Heart left ventricle (tissue), 16 donors: ENCODE results near the gene CLSTN2. TPM values are rescaled to one million over a fixed set of nuclear protein-coding genes. Genes with fewer than 3 reads are reported as not detected.
A peak's percentile ranks its signal among the peaks of the same experiment; 100 is the strongest.

ENCODE experiments used
- ATAC-seq, 4 donors: fragments of 200-7000 bp; cut with Tn5 transposase; one replicate each; pipeline ENCODE4 v1.9.1; 2020 to 2022; ENCODE audit warnings: moderate library complexity in 4 of 4, mild to moderate bottlenecking in 3 of 4, moderate number of reproducible peaks in 1 of 4
- DNase-seq, 5 donors: peaks; one replicate each; pipeline ENCODE4 v3.0.0-alpha.2; 2020
- H3K27ac ChIP-seq, 12 donors: fragments of 200-600 bp; sonication (generic) in 4 of 12; one replicate each; pipeline versions ENCODE4 v1.5.0 to v1.8.0; 2016 to 2022; ENCODE audit warnings: mild to moderate bottlenecking in 2 of 12
- H3K27me3 ChIP-seq, 9 donors: fragments of 200-600 bp; sonication (generic) in 2 of 9; one replicate each; pipeline versions ENCODE4 v1.5.1 to v1.8.0; 2016 to 2022; ENCODE audit warnings: mild to moderate bottlenecking in 3 of 9
- H3K36me3 ChIP-seq, 9 donors: fragments of 200-600 bp; sonication (generic) in 2 of 9; one replicate each; pipeline versions ENCODE4 v1.5.0 to v1.8.0; 2018 to 2022; ENCODE audit warnings: mild to moderate bottlenecking in 2 of 9
- H3K4me1 ChIP-seq, 12 donors: fragments of 200-600 bp; sonication (generic) in 4 of 12; one replicate each; pipeline versions ENCODE4 v1.5.0 to v1.8.0; 2016 to 2022; ENCODE audit warnings: mild to moderate bottlenecking in 3 of 12
- H3K4me3 ChIP-seq, 12 donors: fragments of 200-600 bp; sonication (generic) in 4 of 12; one replicate each; pipeline versions ENCODE4 v1.5.0 to v1.8.0; 2017 to 2022; ENCODE audit warnings: mild to moderate bottlenecking in 9 of 12, moderate library complexity in 4 of 12
- H3K9me3 ChIP-seq, 12 donors: fragments of 200-600 bp; sonication (generic) in 4 of 12; one replicate each; pipeline versions ENCODE4 v1.5.0 to v1.8.0; 2016 to 2022; ENCODE audit warnings: mild to moderate bottlenecking in 1 of 12
- POLR2A ChIP-seq, 2 donors: fragments of 450-650 bp; IDR thresholded peaks; one replicate each; pipeline ENCODE4 v1.6.1; 2017; ENCODE audit warnings: antibody characterized with exemption in 2 of 2, mild to moderate bottlenecking in 2 of 2, moderate library complexity in 2 of 2
- WGBS, 4 donors: extraction: QIAGEN DNeasy Blood & Tissue Kit in 2 of 4; methylation state at CpG; one replicate each; pipeline versions ENCODE4 v1.1.5 to v1.1.7; 2013 to 2018; 5-methylcytosine and 5-hydroxymethylcytosine counted together
- intact Hi-C, 10 donors: fragments of 100-400 bp; cut with DNase I; formaldehyde crosslinking; loops; one replicate each; pipeline versions ENCODE4 v1.11.1 to v1.14.2; 2022
- polyA plus RNA-seq, 2 donors: library from polyadenylated mRNA; stranded (reverse); fragments of 200-250 nt; gene quantifications; one replicate each; pipeline ENCODE4 v1.2.3, GENCODE V29; 2013
- total RNA-seq, 9 donors: library from RNA; depleted of rRNA in 2 of 9; stranded (reverse); fragments of >200 nt in 2 of 9; fragmentation: NEBNext Ultra II Directional in 3 of 9; extraction: Animal tissue kit (Norgen Biotek cat#: 25700) in 3 of 9; gene quantifications; one replicate each; pipeline versions ENCODE4 v1.1.0 to v1.2.4, GENCODE V29; 2016 to 2023
- TF ChIP-seq, protein P1 (sequence below), 12 donors: fragments of 200-600 bp; sonication (generic) in 4 of 12; IDR thresholded peaks; one replicate each; pipeline versions ENCODE4 v1.5.0 to v1.8.0; 2018 to 2022; ENCODE audit warnings: antibody characterized with exemption in 12 of 12, mild to moderate bottlenecking in 5 of 12
- donor health status: ischemic (EF 13 %, LVEDD 7.1; RV severe dilation, severe dysfunction).
- donor health status: healthy with polysubstance abuse.
- donor health status: DM: no; HTN: yes; CAD: no.
- donor health status: DM: no; HTN: no; CAD: no.
- donor health status: ischemic (EF 25% LVEDD 6.9; RV normal size, moderate dysfunction).
- donor health status: ischemic (EF 25% LVEDD 5.7; RV mildly dilated, moderate dysfunction).
- donor health status: healthy.
- donor health status: DM: yes; HTN: yes; CAD: no.
- donor health status: ischemic (EF 35%, LVEDD 5.7; RV mildly dilated, moderate dysfunction).
- donor health status: nonischemic (EF 11% LVEDD 7.7; RV severe dilation, severe dysfunction).
- donor health status: DM: yes; HTN: yes; CAD: no.
- donor health status: PGD.
- donor health status: ischemic (EF 29% LVEDD 5.4; RV normal size, mild dysfunction).
- donor health status: nonischemic (EF 23%, LVEDD 6.1; RV moderate dilation, normal function).

CLSTN2 gene
- total and polyA plus RNA-seq, 11 donors = 0.69 to 7.6 (median 3.9) TPM

DNA sequence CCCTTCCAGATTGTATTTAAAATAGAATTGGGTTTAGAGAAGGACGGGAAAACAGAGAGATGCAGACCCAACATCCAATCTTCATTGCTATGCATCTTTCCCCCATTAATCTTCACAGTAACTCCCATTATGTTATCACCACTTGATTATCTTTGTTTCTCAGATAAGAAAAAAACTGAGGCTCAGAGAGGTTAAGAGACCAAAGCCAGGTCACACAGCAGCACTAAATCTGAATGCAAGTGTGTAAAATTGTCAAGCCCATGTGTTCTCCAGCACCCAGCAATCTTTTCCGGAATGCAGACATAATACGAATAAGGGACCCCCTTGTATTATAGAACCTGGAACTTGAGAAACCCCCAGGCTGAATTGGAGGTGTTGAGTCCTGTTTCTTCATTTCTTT is 662.4 kb downstream of the CLSTN2 start:
- ATAC-seq (no peak), DNase-seq (no peak)
- 82 to 87% (median 85%) methylated on average over 3 of the region's 3 CpGs for WGBS, 4 donors
- Histone ChIP-seq H3K4me3 (no peak overlapping the region), H3K36me3 (no peaks in the 10 kb centered on the region), H3K27ac (peak overlapping the region in 11 of 12 donors; percentile 27 to 84 (median 63)), H3K4me1 (peaks cover 3 to 39% (median 21%) of the 10 kb centered on the region in 12 donors), H3K9me3 (no peaks in the 10 kb centered on the region), H3K27me3 (no peaks in the 10 kb centered on the region)
- TF ChIP-seq, protein P1, sequence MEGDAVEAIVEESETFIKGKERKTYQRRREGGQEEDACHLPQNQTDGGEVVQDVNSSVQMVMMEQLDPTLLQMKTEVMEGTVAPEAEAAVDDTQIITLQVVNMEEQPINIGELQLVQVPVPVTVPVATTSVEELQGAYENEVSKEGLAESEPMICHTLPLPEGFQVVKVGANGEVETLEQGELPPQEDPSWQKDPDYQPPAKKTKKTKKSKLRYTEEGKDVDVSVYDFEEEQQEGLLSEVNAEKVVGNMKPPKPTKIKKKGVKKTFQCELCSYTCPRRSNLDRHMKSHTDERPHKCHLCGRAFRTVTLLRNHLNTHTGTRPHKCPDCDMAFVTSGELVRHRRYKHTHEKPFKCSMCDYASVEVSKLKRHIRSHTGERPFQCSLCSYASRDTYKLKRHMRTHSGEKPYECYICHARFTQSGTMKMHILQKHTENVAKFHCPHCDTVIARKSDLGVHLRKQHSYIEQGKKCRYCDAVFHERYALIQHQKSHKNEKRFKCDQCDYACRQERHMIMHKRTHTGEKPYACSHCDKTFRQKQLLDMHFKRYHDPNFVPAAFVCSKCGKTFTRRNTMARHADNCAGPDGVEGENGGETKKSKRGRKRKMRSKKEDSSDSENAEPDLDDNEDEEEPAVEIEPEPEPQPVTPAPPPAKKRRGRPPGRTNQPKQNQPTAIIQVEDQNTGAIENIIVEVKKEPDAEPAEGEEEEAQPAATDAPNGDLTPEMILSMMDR (IDR thresholded peaks at IDR 0.05) = no peak
- no peak for TF ChIP-seq POLR2A (IDR thresholded peaks at IDR 0.05)
- intact Hi-C loops = loop anchor here in 1 of 10 donors (5.0 kb wide), 1 partner anchor 120 kb away; no protein-coding TSS in a partner anchor

DNA sequence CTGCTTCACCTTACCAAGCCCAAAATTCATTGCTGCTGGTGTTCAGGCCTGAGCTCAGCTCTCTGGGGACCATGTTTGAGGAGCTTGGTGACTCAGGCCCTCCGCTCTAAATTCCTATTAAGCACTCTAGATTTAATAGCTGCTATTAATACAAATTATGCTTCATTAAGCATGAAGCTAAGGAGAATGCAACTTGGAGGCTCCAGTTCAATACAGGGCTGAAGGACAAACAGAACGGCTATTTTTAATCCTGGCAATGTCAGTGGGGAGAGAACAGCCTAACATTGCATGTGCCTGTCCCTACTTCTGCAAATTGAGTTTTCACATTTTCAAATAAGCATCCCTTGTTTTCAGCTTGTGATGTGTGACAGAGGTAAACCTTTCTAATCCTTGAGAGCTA is 662.8 kb downstream of the CLSTN2 start:
- DNase-seq (peak in 2 of 5 donors; percentile 35 to 36), ATAC-seq (peak; percentile 63 to 86 (median 70))
- 34 to 44% (median 40%) methylated on average over 2 of the region's 2 CpGs for WGBS, 4 donors
- TF ChIP-seq, protein P1 (IDR thresholded peaks at IDR 0.05) = no peak
- TF ChIP-seq POLR2A (IDR thresholded peaks at IDR 0.05) = no peak
- Histone ChIP-seq H3K4me3 (no peak overlapping the region), H3K4me1 (peaks cover 3 to 39% (median 21%) of the 10 kb centered on the region in 12 donors), H3K27me3 (no peaks in the 10 kb centered on the region), H3K9me3 (no peaks in the 10 kb centered on the region), H3K27ac (peak overlapping the region in 11 of 12 donors; percentile 27 to 84 (median 63)), H3K36me3 (no peaks in the 10 kb centered on the region)
- intact Hi-C loops = loop anchor here in 1 of 10 donors (5.0 kb wide), 1 partner anchor 120 kb away; no protein-coding TSS in a partner anchor

DNA sequence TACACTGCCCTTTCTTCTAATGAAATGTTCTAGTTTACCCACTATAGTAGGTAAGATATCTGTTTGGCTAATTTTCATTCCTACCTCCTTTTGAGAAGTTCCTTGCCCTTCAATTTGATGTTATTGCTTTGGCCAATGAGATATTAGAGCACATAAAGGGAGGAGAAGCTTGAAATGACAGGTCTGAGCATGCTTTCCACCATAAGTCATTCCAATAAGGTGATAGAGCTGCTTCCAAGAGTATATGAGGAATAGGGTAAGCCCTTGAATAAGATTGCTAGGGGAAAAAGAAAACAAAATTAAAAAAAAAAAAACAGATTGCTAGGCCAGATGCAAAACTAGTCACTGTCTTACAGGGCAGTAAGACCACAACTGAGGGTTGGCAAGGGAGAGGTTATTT is 664.0 kb downstream of the CLSTN2 start:
- no peak for TF ChIP-seq POLR2A (IDR thresholded peaks at IDR 0.05)
- TF ChIP-seq, protein P1 (IDR thresholded peaks at IDR 0.05) = no peak
- intact Hi-C loops = loop anchor here in 1 of 10 donors (5.0 kb wide), 1 partner anchor 118 kb away; no protein-coding TSS in a partner anchor
- H3K27me3 ChIP-seq = no peaks in the 10 kb centered on the region
- no peak for ATAC-seq
- H3K4me3 ChIP-seq = no peak overlapping the region
- H3K36me3 ChIP-seq = no peaks in the 10 kb centered on the region
- no peaks in the 10 kb centered on the region for H3K9me3 ChIP-seq
- DNase-seq = no peak
- H3K4me1 ChIP-seq = peaks cover 3 to 39% (median 21%) of the 10 kb centered on the region in 12 donors
- no peak overlapping the region for H3K27ac ChIP-seq

DNA sequence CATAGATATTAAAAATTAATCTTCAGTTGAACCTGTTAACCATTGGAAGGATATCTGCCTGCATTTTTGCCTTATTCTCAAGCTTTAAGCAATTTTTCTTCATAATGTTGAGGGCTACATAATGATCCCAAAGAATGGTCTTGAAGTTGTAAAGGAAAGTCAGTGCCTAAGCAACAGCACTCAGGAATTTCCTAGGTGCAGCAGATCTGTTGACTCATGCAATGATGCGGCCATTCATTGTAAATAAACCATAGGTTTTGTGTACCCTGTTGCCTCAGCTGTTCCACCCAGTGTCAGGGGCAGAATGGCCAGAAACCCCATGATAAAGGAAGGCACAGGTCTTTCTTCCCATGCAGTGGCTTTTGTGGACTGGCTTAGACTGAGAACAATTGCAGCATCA is 664.5 kb downstream of the CLSTN2 start:
- intact Hi-C loops = loop anchor here in 1 of 10 donors (5.0 kb wide), 1 partner anchor 118 kb away; no protein-coding TSS in a partner anchor
- H3K27me3 ChIP-seq = no peaks in the 10 kb centered on the region
- TF ChIP-seq POLR2A (IDR thresholded peaks at IDR 0.05) = no peak
- TF ChIP-seq, protein P1 (IDR thresholded peaks at IDR 0.05) = no peak
- no peak overlapping the region for H3K27ac ChIP-seq
- 83 to 100% (median 94%) methylated on average over 1 of the region's 1 CpG for WGBS, 4 donors
- no peak for ATAC-seq
- DNase-seq = no peak
- H3K4me1 ChIP-seq = peaks cover 3 to 36% (median 21%) of the 10 kb centered on the region in 12 donors
- no peak overlapping the region for H3K4me3 ChIP-seq
- H3K9me3 ChIP-seq = no peaks in the 10 kb centered on the region
- no peaks in the 10 kb centered on the region for H3K36me3 ChIP-seq
